ENCODE results near the gene C1QTNF9B. TPM values are rescaled to one million over a fixed set of nuclear protein-coding genes. Genes with fewer than 3 reads are reported as not detected.
A peak's percentile ranks its signal among the peaks of the same experiment; 100 is the strongest.
"Not testable (repeated sequence)": the region's sequence is repeated elsewhere in the genome, so short reads cannot be mapped to it uniquely, and the experiment has no call there.

C1QTNF9B gene
- total RNA-seq, 1 experiment from 2014 or later, result not detected

DNA sequence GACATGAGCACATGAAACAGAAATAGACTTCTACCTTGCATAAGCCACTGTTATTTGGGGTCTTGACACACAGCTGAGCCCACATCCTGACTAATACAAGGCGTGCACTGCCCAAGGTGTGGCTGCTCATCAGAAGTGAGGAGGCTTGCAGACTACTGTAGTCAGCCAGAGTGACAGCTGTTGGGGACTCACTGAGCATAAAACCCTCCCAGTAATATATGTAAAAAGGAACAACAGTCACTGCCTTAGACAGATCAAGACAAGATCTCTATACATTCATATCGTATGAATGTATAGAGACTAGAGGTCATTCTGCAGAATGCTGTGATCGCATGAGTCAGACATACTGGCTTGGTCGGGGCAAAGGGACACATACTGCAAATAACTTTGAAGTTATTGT lies 4.1 kb upstream of the C1QTNF9B start:
- no peaks in the 10 kb centered on the region for H3K9me3 ChIP-seq
- peaks cover 7% of the 10 kb centered on the region for H3K4me1 ChIP-seq
- no TSS peak for BruUV-seq (replicated peaks)
- H3K4me1 Mint-ChIP-seq (ENCODE audit: low read depth, unreplicated experiment), result peaks cover 7% of the 10 kb centered on the region
- POLR2A ChIA-PET, result no interaction called here
- H3K27ac Mint-ChIP-seq (ENCODE audit: unreplicated experiment), result no peak overlapping the region
- CTCF ChIA-PET, result no interaction called here
- H3K9me3 Mint-ChIP-seq (ENCODE audit: unreplicated experiment), result no peaks in the 10 kb centered on the region
- no peaks in the 10 kb centered on the region for H3K36me3 Mint-ChIP-seq (ENCODE audit: insufficient read depth, unreplicated experiment)
- H3K27me3 ChIP-seq (replicated peaks; ENCODE audit: control insufficient read depth, insufficient read depth, low read length), result no peaks in the 10 kb centered on the region
- no peak overlapping the region for H3K4me3 ChIP-seq (ENCODE audit: low read depth, low read length)
- intact Hi-C loops (cut with micrococcal nuclease; ENCODE audit: unreplicated experiment), result no loop called here
- no peaks in the 10 kb centered on the region for H3K36me3 ChIP-seq (ENCODE audit: control insufficient read depth, insufficient read depth, low read length)
- no peak for DNase-seq
- H3K27me3 Mint-ChIP-seq (ENCODE audit: insufficient read depth, unreplicated experiment), result no peaks in the 10 kb centered on the region
- TF ChIP-seq, protein P1, sequence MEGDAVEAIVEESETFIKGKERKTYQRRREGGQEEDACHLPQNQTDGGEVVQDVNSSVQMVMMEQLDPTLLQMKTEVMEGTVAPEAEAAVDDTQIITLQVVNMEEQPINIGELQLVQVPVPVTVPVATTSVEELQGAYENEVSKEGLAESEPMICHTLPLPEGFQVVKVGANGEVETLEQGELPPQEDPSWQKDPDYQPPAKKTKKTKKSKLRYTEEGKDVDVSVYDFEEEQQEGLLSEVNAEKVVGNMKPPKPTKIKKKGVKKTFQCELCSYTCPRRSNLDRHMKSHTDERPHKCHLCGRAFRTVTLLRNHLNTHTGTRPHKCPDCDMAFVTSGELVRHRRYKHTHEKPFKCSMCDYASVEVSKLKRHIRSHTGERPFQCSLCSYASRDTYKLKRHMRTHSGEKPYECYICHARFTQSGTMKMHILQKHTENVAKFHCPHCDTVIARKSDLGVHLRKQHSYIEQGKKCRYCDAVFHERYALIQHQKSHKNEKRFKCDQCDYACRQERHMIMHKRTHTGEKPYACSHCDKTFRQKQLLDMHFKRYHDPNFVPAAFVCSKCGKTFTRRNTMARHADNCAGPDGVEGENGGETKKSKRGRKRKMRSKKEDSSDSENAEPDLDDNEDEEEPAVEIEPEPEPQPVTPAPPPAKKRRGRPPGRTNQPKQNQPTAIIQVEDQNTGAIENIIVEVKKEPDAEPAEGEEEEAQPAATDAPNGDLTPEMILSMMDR (IDR thresholded peaks at IDR 0.05; ENCODE audit: insufficient read depth in 1 of 2, low read depth in 1 of 2, low read length in 1 of 2, severe bottlenecking in 1 of 2, unreplicated experiment in 1 of 2), result no peak
- H3K4me3 Mint-ChIP-seq (ENCODE audit: unreplicated experiment), result no peak overlapping the region

DNA sequence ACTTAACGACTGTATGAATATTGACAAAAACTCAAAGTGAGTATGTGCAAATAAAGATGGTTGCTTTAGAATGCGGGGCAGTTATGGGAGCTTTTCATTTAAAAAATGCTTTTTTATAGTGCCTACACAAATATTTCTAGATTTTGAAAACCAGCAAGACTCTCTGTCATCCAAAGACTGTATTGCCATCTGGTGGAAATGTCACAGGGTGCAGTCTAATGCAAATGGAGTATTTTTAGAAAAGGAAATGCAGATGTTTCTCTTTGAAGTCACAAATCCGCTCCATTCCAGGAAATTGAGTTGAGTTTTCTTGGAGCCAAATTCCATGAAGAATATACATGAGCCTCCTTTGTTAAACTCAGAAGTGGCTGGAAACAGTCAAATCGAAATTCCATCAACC lies 2.3 kb upstream of the C1QTNF9B start:
- ChIA-PET CTCF (no interaction called here), POLR2A (no interaction called here)
- Mint-ChIP-seq H3K27ac (ENCODE audit: unreplicated experiment) (no peak overlapping the region), H3K9me3 (ENCODE audit: unreplicated experiment) (no peaks in the 10 kb centered on the region), H3K4me3 (ENCODE audit: unreplicated experiment) (no peak overlapping the region), H3K4me1 (ENCODE audit: low read depth, unreplicated experiment) (peaks cover 7% of the 10 kb centered on the region), H3K36me3 (ENCODE audit: insufficient read depth, unreplicated experiment) (no peaks in the 10 kb centered on the region), H3K27me3 (ENCODE audit: insufficient read depth, unreplicated experiment) (no peaks in the 10 kb centered on the region)
- intact Hi-C loops (cut with micrococcal nuclease; ENCODE audit: unreplicated experiment), result loop anchor here (1.0 kb wide), 1 partner anchor 23 kb away; no protein-coding TSS in a partner anchor
- Histone ChIP-seq H3K4me3 (ENCODE audit: low read depth, low read length) (no peak overlapping the region), H3K9me3 (no peaks in the 10 kb centered on the region), H3K36me3 (ENCODE audit: control insufficient read depth, insufficient read depth, low read length) (no peaks in the 10 kb centered on the region), H3K27me3 (replicated peaks; ENCODE audit: control insufficient read depth, insufficient read depth, low read length) (no peaks in the 10 kb centered on the region), H3K4me1 (peaks cover 7% of the 10 kb centered on the region)
- peak; percentile 43 to 60 for DNase-seq
- TF ChIP-seq, protein P1 (IDR thresholded peaks at IDR 0.05; ENCODE audit: insufficient read depth in 1 of 2, low read depth in 1 of 2, low read length in 1 of 2, severe bottlenecking in 1 of 2, unreplicated experiment in 1 of 2), result peak; percentile 66 to 75
- BruUV-seq (replicated peaks), result no TSS peak

DNA sequence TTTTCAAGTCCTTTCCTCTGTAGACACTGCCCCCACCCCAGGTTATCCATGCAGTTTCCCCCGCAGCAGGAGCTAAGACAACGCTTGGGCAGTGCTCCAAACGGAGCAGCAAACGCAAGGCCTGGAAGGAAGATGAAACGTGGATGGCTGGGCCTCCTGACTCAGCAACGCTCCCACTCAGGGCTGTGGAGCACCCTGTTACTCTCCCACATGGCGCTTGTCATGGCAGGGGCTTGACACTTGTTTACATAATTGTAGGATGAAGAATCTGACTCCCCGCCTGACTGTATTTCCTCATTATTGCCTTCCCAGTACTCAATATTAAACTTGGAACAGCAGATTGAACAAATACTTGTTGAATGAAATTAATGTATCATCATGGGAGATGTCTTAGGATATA lies 799 bp upstream of the C1QTNF9B start:
- POLR2A ChIA-PET, result no interaction called here
- no peaks in the 10 kb centered on the region for H3K27me3 Mint-ChIP-seq (ENCODE audit: insufficient read depth, unreplicated experiment)
- Histone ChIP-seq H3K36me3 (ENCODE audit: control insufficient read depth, insufficient read depth, low read length) (no peaks in the 10 kb centered on the region), H3K4me1 (peaks cover 11% of the 10 kb centered on the region), H3K4me3 (ENCODE audit: low read depth, low read length) (no peak overlapping the region), H3K27me3 (replicated peaks; ENCODE audit: control insufficient read depth, insufficient read depth, low read length) (no peaks in the 10 kb centered on the region), H3K9me3 (no peaks in the 10 kb centered on the region)
- no peaks in the 10 kb centered on the region for H3K9me3 Mint-ChIP-seq (ENCODE audit: unreplicated experiment)
- TF ChIP-seq, protein P1 (IDR thresholded peaks at IDR 0.05; ENCODE audit: insufficient read depth in 1 of 2, low read depth in 1 of 2, low read length in 1 of 2, severe bottlenecking in 1 of 2, unreplicated experiment in 1 of 2), result no peak
- CTCF ChIA-PET, result interaction anchor here (0.7 kb wide), 1 partner anchor 22 kb away, joined by 3 read pairs; no protein-coding TSS in a partner anchor
- no peak overlapping the region for H3K4me3 Mint-ChIP-seq (ENCODE audit: unreplicated experiment)
- H3K27ac Mint-ChIP-seq (ENCODE audit: unreplicated experiment), result no peak overlapping the region
- no peaks in the 10 kb centered on the region for H3K36me3 Mint-ChIP-seq (ENCODE audit: insufficient read depth, unreplicated experiment)
- H3K4me1 Mint-ChIP-seq (ENCODE audit: low read depth, unreplicated experiment), result peaks cover 7% of the 10 kb centered on the region
- no peak for DNase-seq
- intact Hi-C loops (cut with micrococcal nuclease; ENCODE audit: unreplicated experiment), result no loop called here
- BruUV-seq (replicated peaks), result no TSS peak

DNA sequence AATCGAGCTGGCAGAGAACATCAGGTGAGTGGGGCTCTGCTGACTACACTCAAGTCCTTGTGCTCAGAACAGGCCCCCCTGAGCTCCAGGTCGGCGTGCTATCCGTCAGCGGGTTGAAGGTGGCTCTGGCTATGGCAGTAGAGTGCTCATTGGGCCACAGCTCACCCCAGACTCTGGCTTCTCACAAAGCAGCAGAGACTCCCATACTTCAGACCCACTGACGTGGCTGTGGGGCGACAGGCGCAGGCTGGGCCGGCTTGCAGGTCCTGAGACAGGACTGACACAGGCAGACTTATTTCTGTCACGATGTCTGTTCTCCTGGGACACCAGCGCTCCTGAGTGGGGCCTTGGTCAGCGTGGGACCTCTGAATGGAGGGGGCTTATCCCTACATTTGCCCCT lies 2.6 kb downstream of the C1QTNF9B start:
- H3K9me3 Mint-ChIP-seq (ENCODE audit: unreplicated experiment); CTCF ChIA-PET; BruUV-seq (replicated peaks): not testable (repeated sequence)

DNA sequence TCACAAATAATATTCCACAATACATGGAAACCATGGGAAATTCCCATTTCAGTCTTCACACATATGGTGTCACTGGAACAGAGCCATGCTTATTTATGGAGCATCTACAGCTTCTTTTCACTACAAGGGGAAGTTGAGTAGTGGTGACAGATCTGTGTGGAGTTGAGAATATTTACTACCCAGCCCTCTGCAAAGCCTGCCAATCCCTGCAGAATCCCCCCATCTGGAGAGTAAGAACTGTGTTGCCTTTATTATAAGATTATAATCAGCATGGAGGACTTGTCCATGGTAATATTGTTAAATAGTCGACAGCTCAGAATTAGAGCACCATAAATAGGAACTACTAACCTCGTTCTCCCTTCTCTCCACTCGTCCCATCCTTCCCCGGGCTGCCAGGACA lies 3.5 kb downstream of the C1QTNF9B start:
- H3K36me3 Mint-ChIP-seq (ENCODE audit: insufficient read depth, unreplicated experiment); H3K27me3 Mint-ChIP-seq (ENCODE audit: insufficient read depth, unreplicated experiment); H3K4me1 ChIP-seq; H3K4me1 Mint-ChIP-seq (ENCODE audit: low read depth, unreplicated experiment); H3K4me3 Mint-ChIP-seq (ENCODE audit: unreplicated experiment); H3K4me3 ChIP-seq (ENCODE audit: low read depth, low read length); H3K9me3 Mint-ChIP-seq (ENCODE audit: unreplicated experiment); CTCF ChIA-PET; H3K27ac Mint-ChIP-seq (ENCODE audit: unreplicated experiment); H3K27me3 ChIP-seq (replicated peaks; ENCODE audit: control insufficient read depth, insufficient read depth, low read length); POLR2A ChIA-PET; DNase-seq; BruUV-seq (replicated peaks); H3K36me3 ChIP-seq (ENCODE audit: control insufficient read depth, insufficient read depth, low read length); intact Hi-C loops (cut with micrococcal nuclease; ENCODE audit: unreplicated experiment); H3K9me3 ChIP-seq: not testable (repeated sequence)

More for the DNA sequence above, 2.6 kb downstream of the C1QTNF9B start:
- DNase-seq; H3K36me3 ChIP-seq (ENCODE audit: control insufficient read depth, insufficient read depth, low read length); H3K9me3 ChIP-seq; H3K4me3 Mint-ChIP-seq (ENCODE audit: unreplicated experiment); H3K27me3 ChIP-seq (replicated peaks; ENCODE audit: control insufficient read depth, insufficient read depth, low read length); H3K36me3 Mint-ChIP-seq (ENCODE audit: insufficient read depth, unreplicated experiment); H3K4me1 ChIP-seq; H3K27me3 Mint-ChIP-seq (ENCODE audit: insufficient read depth, unreplicated experiment); POLR2A ChIA-PET; H3K4me3 ChIP-seq (ENCODE audit: low read depth, low read length); H3K4me1 Mint-ChIP-seq (ENCODE audit: low read depth, unreplicated experiment); intact Hi-C loops (cut with micrococcal nuclease; ENCODE audit: unreplicated experiment); H3K27ac Mint-ChIP-seq (ENCODE audit: unreplicated experiment): not testable (repeated sequence)

Data from Caco-2 (cell line).